T-helper 22 cell (primary cell): Measurements from ENCODE around the gene CREB5.

Source experiments
- DNase-seq: peaks from one replicate; pipeline ENCODE4 v3.0.0-alpha.2; 2020; ENCODE audit warnings: low read depth

The CREB5 gene

GRCh38 chr7:28516390-28517172 is 104.3 kb downstream of the CREB5 start:
- DNase-seq: no peak

DNA sequence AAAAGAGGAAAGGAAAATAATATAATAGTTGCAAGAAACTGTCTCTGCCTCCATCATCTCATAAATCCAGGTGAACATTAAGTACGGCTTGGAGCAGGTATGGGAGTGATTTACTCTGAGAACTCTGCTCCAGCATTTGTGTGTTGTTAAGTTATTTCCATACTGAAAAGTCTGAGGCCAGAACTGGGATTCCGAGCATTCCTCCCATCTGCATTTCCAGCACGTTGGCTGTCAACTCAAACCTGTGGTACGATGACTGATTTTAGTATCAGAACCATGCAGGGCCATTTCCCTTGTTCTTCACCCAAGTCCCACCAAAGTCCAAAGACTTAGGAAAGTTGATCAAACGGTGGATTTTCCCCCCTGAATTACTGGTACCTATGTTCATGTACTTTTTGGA is 104.9 kb downstream of the CREB5 start:
- no peak for DNase-seq

DNA sequence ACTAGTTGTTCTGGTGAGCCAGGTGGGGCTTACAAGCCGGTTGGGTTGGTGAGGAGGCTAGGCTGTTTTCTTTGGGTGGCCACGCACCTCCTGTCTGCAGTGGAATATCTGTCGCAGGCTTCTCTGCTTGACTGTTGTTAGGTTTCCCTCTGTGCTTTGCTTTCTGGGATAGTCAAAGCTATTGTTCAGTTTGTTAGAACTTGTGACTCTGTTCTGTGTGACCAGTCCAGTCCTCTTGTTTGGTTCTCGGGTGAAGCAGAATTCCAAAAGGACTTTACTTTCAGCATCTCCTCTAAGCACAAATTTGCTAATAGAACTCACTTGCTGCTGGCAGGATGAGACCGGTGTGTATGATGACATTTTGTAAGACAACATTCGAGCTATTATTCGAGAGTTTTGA is 105.3 kb downstream of the CREB5 start:
- DNase-seq: no peak

DNA sequence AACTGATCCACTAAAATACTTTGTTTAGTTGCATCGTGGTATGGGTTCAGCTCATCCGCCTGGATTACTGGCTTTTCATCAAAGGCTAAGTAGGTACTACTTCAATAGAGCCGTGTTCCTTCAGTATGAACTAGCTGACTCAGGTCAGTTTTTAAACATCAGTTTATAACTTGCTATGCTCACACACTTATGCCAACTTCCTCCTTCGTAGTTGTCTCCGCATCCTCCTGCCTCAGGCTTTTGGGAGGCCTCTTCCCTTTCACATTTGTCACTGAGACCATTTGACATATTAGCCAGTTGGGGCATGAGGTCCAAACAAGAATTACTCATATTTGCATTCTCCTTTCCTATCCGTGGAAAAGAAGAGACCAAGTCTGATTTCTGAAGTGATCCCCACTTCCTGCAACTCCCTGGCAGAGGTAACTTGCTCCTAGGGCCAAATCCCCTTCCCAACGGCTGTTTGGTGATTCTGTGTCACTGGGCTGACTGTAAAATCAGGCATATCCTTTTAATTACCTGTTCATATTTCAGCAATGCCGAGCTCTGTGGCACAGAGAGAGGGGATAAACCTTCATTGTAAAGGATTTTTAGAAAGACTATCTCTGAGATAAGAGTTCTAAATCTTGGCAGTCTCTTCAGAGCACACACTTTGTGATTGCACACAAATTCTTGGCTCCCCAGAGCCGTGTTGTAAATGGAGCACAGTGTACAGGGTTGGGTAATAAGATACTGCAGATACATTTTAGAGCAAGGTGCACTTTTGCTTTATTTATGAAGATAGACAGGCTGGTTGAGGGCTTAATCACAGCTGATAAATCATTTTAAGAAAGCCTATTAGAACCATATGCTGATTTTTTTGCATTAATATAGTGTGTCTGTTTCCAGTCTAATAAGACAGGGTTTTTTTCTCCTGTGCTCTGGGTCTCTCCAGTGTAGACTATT is 108.0 kb downstream of the CREB5 start:
- DNase-seq: no peak

GRCh38 chr7:28524978-28525377 is 112.7 kb downstream of the CREB5 start:
- DNase-seq: no peak

DNA sequence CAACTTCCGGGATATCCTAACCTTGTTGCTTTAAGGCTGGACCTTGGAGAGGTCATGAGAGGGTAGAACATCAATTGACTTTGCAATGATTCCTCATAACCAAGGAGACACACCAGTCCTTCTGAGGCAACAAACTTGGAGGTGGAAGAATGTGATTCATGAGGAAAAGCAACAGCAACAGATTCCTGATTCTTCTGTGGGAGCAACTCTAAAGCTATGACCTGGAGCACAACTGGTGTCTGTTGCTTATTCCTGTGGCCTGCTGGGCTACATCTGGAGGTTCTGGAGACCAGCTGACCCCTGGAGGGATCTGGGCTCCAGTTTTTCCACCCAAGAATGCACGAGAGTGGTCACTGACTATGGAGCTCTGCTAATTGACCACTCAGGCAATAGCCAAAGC is 116.6 kb downstream of the CREB5 start:
- DNase-seq: no peak

DNA sequence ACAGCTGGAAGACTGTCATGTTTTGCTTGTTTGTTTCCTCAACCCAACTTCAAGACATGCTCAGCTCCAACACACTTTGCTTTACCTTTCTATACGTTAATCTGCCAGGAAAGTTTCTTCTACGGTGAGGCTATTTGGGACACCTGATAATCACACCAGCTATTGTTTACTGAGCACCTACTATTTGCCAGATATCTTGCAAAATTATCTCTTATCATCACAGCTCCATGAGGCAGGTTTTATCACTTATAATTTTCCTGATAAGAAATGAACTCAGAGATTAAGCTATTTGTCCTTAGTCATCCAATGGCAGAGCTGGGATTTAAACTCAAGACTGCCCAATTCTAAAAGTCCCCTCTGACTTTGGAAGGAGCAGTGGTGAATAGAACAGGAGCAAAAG is 117.4 kb downstream of the CREB5 start:
- DNase-seq: no peak

GRCh38 chr7:28530175-28530802 is 118.0 kb downstream of the CREB5 start:
- no peak for DNase-seq

DNA sequence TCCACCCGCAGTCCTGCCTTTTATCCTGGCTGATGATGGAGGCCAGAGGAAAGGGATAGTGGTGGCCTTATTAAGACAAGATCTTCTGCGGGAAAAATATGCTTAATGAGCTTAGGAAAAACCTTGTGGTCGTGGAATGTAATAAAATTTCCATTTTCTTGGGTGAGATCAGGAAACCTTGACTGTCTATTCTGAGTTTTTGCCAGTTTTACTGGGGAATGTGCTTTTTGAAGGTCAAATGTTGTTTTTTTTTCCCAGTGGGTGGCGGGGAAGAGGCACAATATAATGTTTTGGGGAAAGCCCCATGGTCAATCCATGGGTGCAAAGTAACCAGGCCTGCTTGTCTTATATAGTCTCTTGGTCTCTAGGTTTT is 118.5 kb downstream of the CREB5 start:
- no peak for DNase-seq

DNA sequence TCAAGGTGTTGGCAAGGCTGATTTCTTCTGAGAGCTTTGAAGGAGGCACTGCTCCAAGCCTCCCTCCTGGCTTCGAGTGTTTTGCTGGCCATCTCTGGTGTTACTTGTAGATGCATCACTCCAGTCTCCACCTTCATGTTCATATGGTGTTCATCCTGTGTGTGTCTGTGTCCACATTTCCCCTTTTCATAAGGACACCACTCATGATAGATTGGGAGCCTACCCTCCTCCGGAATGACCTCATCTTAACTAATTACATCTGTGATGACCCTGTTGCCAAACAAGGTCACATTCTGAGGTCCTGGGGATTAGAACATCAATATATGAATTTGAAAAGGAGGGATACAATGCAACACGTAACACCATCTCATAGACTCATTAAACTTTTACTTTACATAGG is 119.0 kb downstream of the CREB5 start:
- DNase-seq: no peak

GRCh38 chr7:28532181-28532580 is 119.9 kb downstream of the CREB5 start:
- DNase-seq: no peak

DNA sequence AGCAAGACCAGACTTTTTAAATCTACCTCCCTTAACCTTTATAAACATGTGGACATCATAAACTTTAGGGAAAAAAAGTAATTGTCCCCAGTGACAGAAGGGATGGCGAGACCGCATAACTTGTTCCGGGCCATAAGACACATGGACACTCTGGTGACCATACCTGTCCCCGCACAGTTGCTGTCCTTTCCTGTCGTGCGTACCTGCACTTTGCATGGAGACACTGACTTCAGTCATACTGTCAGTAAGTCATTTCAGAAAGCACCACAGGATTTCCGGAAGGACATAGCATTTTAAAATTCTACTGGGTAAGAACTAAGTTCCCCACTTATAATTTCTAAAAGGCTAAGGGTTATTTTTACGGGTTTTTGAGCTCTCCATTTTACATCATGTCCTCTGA is 120.9 kb downstream of the CREB5 start:
- DNase-seq: no peak

- no peak for DNase-seq
These were observed 121.6 kb downstream of the CREB5 start for GRCh38 chr7:28533731-28534531.

GRCh38 chr7:28536259-28536658 is 123.9 kb downstream of the CREB5 start:
- no peak for DNase-seq

GRCh38 chr7:28539289-28539981 is 127.1 kb downstream of the CREB5 start:
- DNase-seq: no peak

- no peak for DNase-seq
These were observed 130.1 kb downstream of the CREB5 start for GRCh38 chr7:28542410-28542809.

DNA sequence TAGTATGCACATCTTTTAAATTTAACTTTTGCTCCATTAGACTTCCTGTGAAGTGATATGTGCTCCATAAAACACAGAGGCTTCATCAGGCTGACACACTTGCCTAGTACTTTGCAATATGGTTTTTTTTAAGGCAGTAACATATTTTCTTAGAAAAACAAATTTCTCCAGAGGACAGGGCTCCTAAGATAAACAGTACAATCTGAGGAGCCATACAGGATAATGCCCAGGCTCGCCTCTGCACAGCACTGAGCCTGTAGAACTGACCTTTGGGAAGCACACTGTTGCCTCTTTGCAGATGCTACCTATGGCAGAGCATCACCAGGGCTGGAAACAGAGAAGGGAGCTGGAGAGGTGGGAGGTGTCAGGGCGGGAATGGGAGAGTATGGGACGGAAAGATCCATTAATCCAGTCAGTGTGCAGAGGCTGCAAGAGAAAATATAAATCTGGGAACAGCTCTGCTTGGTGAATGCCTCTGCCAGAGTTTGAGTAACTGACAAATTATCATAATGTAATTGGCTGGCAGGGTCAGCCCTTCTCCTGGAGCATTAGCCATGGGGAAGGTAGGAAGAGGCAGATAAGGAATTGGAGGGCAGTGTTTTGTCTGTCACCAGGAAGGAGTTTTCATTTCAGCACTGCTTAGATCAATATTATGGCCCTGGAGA is 132.3 kb downstream of the CREB5 start:
- DNase-seq: no peak

DNA sequence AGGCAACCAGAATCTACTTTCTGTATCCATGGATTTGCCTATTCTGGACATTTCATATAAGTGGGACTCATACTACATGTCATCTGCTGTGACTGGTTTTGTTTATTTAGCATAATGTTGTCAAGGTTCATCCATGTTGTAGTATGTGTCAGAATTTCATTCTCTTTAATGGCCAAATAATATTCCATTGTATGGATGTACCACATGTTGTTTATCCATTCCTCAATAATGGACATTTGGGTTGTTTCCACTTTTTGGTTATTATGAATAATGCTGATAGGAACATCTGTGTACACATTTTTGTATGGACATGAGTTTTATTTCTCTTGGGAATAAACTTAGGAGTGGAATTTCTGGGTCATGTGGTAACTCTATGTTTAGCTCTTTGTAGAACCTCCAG is 133.7 kb downstream of the CREB5 start:
- DNase-seq: no peak

GRCh38 chr7:28547115-28547514 is 134.8 kb downstream of the CREB5 start:
- DNase-seq: no peak

- DNase-seq: no peak
These were observed 136.1 kb downstream of the CREB5 start for GRCh38 chr7:28548416-28548815.

- no peak for DNase-seq
These were observed 137.7 kb downstream of the CREB5 start for GRCh38 chr7:28549998-28550397.
